ENCODE data around the gene PAM. TPM values are rescaled to one million over a fixed set of nuclear protein-coding genes. Genes with fewer than 3 reads are reported as not detected.

The PAM gene
- polyA plus RNA-seq, 3 donors: 188 to 222 (median 195) TPM

- no peak for DNase-seq (ENCODE audit: extremely low read depth in 1 of 11, low read depth in 9 of 11, low spot score in 4 of 11)
Measured at GRCh38 chr5:102867992-102868662, 113.0 kb downstream of the PAM start.

DNA sequence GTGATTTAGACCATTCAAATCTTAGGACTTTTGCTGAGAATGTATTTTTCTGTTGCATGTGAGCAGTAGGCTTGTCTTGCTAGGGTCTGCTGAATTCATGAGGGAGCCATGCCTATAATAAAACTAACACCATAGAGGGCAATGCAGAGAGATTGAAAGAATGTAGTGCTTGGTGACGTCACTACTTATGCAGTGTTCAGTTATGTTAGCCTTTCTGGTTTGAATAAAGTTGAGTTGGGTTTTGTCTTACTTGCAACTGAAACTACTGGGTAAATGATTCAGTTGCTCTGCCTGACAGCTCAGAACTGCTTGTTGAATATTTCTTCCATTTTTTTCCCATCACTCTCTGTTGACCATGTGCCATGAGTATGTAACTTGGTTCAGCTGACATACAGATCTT is 114.1 kb downstream of the PAM start:
- DNase-seq (ENCODE audit: extremely low read depth in 1 of 11, low read depth in 9 of 11, low spot score in 4 of 11): no peak

DNA sequence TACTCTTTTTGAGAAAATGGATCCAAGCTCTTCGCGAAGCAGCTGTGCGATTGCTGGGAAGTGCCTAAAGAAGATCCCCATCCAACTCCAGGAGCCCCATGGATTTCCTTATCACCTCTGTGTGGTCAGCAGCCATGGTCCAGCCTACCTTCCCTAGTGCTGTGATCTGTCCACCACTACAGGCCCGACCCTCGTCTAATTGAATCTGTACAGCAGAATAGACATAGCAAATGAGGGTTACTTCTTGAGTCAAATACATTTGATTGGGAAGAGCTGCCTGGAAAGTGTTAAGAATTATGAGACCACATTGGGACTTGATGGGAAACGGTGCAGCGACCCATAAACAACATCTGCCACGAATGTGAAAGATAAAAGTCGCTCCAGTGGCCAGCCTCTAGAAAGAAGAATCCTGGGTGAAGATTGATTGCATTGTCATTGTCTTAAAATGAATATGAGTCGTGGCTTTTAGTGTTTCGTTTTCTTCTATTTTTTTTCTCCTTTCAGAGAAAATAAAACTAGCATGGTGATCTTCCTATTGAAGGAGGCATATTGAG is 118.4 kb downstream of the PAM start:
- no peak for DNase-seq (ENCODE audit: extremely low read depth in 1 of 11, low read depth in 9 of 11, low spot score in 4 of 11)

GRCh38 chr5:102874054-102874453 is 118.9 kb downstream of the PAM start:
- no peak for DNase-seq (ENCODE audit: extremely low read depth in 1 of 11, low read depth in 9 of 11, low spot score in 4 of 11)

GRCh38 chr5:102875721-102876123 is 120.6 kb downstream of the PAM start:
- peak in 2 of 11 donors; percentile 39 for DNase-seq (ENCODE audit: extremely low read depth in 1 of 11, low read depth in 9 of 11, low spot score in 4 of 11)

DNA sequence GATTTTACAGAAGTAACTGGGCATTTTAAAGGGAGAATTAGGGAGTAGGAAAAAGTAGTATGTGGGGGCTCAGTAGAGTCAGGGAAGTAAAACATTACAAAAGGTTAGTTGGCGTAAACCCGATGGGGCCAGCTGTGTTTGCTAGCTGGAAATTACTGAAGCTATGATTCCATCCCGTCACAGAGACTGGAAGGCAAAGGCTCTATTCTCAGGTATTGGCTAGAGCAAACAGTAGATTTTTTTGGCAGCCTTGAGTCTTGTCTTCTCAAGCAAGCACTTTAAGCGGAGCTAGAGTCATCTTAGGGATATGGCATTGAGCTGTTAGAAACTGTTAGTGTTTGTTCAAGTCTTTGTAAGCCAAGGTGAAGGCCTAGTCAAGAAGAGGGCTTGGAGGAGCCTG is 121.5 kb downstream of the PAM start:
- no peak for DNase-seq (ENCODE audit: extremely low read depth in 1 of 11, low read depth in 9 of 11, low spot score in 4 of 11)

DNA sequence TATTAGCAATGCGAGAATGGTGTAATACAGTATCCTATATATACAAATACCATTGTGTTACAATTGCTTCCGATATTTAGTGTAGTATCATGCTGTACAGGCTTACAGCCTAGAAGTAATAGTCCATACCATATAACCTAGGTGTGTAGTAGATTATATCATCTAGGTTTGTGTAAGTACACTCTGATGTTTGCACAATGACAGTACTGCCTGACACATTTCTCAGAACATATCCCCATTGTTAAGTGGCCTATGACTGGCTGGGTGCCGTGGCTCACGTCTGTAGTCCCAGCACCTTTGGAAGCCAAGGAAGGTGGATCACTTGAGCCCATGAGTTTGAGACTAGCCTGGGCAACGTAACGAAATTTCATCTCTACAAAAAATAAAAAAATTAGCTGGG is 124.6 kb downstream of the PAM start:
- no peak for DNase-seq (ENCODE audit: extremely low read depth in 1 of 11, low read depth in 9 of 11, low spot score in 4 of 11)

- DNase-seq (ENCODE audit: extremely low read depth in 1 of 11, low read depth in 9 of 11, low spot score in 4 of 11): no peak
Measured at GRCh38 chr5:102886586-102886985, 131.5 kb downstream of the PAM start.

- DNase-seq (ENCODE audit: extremely low read depth in 1 of 11, low read depth in 9 of 11, low spot score in 4 of 11): no peak
Measured at GRCh38 chr5:102888483-102888882, 133.4 kb downstream of the PAM start.

DNA sequence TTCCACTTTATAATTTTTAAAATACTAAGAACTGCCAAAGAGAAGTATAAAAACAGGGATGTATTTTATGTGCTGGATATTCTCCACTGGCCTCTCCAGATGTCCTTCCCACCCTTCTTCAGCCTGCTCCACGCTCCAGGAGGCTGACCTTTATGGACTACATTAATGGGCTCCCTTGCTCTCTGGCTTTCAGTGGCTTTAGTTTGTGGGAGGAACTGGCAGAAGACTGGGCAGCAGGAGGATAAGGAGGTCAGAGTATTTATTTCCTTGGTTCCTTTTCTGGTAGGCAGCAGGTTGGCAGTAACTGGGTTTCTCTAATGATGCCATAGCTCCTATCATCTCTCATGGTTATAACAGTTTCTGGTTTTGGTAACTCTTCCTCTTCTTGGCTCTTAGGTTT is 133.9 kb downstream of the PAM start:
- no peak for DNase-seq (ENCODE audit: extremely low read depth in 1 of 11, low read depth in 9 of 11, low spot score in 4 of 11)

GRCh38 chr5:102890133-102890532 is 135.0 kb downstream of the PAM start:
- no peak for DNase-seq (ENCODE audit: extremely low read depth in 1 of 11, low read depth in 9 of 11, low spot score in 4 of 11)

DNA sequence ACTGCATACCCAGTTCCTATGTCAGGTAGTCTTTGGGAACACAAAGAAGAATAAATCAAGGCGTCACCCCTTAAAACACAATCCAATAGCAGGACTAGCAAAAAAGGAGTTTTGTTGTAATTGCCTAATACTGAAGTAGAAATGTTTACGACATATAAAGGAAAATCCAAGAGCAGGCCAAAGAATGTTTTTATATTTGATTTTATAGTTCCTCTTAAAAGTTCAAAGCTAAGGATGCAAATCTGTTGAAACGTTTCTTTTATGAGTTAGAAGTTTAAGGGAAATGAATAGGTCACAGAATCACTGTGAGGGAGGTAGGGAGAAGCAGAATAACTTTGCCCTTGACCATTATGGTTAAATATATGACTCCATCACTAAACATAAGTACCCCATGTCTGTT is 136.1 kb downstream of the PAM start:
- no peak for DNase-seq (ENCODE audit: extremely low read depth in 1 of 11, low read depth in 9 of 11, low spot score in 4 of 11)

DNA sequence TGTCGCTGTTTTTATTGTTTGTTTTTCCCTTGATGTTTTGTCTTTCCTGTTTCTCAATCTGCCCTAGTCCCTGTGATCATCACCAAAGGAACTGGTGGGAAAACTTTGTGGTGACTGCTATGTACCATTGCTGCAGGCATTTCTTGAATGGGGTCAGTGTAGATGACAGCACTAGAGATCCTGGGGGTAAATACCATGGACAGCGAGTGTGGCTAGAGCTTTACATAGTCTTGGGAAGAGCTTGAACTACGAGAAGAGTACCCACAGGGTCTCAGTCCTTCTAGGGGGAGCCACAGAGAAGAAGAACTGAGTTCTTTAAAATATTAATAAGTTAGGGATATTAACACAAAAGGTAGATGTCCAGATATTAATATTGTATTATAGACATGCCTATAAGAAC is 138.8 kb downstream of the PAM start:
- DNase-seq (ENCODE audit: extremely low read depth in 1 of 11, low read depth in 9 of 11, low spot score in 4 of 11): no peak

DNA sequence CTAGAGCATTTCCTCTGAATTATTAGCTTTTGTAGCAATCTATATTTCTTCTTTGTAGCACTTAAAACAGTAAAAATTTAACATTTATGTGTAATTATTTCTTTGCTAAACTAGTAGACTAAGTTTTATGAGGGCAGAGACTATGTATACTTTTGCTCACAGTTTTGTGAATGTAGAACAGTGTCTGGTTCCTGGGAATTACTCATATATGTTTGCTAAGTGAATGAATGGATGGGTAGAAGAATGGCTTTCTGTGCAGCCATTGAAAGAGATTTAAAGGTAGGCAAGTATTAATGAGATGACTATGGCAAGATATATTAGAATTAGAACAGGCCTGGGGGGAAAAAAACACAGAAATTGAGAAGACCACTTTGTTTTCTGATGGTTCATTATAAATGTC is 140.1 kb downstream of the PAM start:
- DNase-seq (ENCODE audit: extremely low read depth in 1 of 11, low read depth in 9 of 11, low spot score in 4 of 11): no peak

DNA sequence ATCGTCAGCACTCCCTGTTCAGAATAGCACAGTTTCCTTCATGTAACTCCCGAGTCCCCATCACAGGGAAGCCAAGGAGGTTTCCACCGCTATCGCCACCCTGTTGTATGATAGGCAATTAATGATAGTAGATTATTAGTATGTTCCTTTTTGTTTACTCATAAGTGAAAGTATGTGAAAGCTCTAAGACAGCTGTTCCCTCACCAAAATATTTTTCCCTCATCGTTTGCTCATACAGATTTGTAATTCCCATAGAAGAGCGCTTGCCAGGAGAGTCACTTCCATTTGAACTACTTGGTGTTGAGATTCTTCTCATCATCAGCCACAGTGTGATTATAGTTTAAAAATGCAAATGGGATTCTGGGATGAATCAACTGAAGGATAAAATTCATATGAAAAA is 140.9 kb downstream of the PAM start:
- DNase-seq (ENCODE audit: extremely low read depth in 1 of 11, low read depth in 9 of 11, low spot score in 4 of 11): no peak

- DNase-seq (ENCODE audit: extremely low read depth in 1 of 11, low read depth in 9 of 11, low spot score in 4 of 11): no peak
Measured at GRCh38 chr5:102901424-102902134, 146.5 kb downstream of the PAM start.

GRCh38 chr5:102902135-102902448 is 147.0 kb downstream of the PAM start:
- no peak for DNase-seq (ENCODE audit: extremely low read depth in 1 of 11, low read depth in 9 of 11, low spot score in 4 of 11)

- DNase-seq (ENCODE audit: extremely low read depth in 1 of 11, low read depth in 9 of 11, low spot score in 4 of 11): no peak
Measured at GRCh38 chr5:102902647-102903046, 147.5 kb downstream of the PAM start.

DNA sequence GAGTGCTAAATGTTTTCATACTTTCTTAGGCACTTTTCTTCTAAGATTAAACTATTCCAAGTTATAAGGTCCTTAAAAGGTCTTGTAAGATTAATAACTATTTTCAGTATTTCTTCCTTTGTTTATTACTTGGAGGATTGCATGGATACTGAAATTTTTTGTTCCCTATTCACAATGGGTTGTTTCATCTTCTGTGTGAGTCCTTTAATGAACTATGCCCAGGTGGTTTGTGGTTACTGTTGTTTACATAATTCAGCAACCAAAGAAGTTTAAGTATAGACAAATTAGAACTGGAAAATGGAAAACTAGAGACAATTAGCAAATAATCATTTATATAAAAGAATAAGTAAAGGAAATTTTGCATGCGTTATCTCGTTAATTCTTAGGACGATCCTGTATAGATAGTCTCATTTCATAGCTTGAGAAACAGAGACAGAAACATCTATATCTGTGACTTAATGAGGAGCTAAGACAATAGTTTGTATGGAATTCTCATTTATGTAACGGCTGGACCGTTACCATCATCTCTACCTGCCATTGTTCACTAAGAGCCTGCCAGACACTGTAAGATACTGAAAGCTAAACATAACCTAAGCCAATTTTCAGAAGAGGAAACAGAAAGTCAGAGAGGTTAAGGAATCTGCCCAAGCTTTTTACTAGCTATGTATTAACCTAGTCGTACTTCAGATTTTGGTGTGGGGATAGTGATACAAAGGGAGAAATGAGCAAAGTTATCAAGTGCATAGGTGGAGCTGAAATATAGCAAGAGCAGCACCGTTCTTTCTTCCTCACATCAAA is 148.2 kb downstream of the PAM start:
- no peak for DNase-seq (ENCODE audit: extremely low read depth in 1 of 11, low read depth in 9 of 11, low spot score in 4 of 11)

DNA sequence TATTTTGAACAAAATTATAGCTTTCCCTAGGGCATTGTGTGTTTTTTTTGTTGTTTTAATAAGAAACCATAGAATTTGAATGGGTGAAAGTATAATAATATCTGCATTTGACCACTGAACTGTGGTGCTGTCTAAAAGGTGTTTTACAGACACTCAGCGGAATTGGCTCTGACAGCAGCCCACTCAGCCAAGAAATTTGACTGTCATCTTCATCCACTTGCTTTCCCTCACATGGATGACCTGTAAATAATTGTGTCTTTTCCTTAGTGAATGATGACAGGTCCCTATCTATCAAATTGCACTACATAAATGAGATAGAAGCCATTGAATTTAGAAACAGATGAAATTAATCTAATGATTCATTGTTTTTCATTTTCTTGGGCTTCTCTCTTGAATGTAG is 150.0 kb downstream of the PAM start:
- DNase-seq (ENCODE audit: extremely low read depth in 1 of 11, low read depth in 9 of 11, low spot score in 4 of 11): no peak

Data from renal cortex interstitium (tissue), 11 donors.